Activated CD8-positive, alpha-beta memory T cell treated with anti-CD3 and anti-CD28 coated beads, Interleukin-2, amount 50 U/mL, for 4 hours (primary cell): ENCODE results near the gene SPTY2D1.
"Not testable (repeated sequence)": the region's sequence is repeated elsewhere in the genome, so short reads cannot be mapped to it uniquely, and the experiment has no call there.

ENCODE experiments used
- DNase-seq: peaks from one replicate; pipeline ENCODE4 v3.0.0-alpha.2; 2020

SPTY2D1 gene, protein sequence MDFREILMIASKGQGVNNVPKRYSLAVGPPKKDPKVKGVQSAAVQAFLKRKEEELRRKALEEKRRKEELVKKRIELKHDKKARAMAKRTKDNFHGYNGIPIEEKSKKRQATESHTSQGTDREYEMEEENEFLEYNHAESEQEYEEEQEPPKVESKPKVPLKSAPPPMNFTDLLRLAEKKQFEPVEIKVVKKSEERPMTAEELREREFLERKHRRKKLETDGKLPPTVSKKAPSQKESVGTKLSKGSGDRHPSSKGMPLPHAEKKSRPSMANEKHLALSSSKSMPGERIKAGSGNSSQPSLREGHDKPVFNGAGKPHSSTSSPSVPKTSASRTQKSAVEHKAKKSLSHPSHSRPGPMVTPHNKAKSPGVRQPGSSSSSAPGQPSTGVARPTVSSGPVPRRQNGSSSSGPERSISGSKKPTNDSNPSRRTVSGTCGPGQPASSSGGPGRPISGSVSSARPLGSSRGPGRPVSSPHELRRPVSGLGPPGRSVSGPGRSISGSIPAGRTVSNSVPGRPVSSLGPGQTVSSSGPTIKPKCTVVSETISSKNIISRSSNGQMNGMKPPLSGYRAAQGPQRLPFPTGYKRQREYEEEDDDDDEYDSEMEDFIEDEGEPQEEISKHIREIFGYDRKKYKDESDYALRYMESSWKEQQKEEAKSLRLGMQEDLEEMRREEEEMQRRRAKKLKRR

DNA sequence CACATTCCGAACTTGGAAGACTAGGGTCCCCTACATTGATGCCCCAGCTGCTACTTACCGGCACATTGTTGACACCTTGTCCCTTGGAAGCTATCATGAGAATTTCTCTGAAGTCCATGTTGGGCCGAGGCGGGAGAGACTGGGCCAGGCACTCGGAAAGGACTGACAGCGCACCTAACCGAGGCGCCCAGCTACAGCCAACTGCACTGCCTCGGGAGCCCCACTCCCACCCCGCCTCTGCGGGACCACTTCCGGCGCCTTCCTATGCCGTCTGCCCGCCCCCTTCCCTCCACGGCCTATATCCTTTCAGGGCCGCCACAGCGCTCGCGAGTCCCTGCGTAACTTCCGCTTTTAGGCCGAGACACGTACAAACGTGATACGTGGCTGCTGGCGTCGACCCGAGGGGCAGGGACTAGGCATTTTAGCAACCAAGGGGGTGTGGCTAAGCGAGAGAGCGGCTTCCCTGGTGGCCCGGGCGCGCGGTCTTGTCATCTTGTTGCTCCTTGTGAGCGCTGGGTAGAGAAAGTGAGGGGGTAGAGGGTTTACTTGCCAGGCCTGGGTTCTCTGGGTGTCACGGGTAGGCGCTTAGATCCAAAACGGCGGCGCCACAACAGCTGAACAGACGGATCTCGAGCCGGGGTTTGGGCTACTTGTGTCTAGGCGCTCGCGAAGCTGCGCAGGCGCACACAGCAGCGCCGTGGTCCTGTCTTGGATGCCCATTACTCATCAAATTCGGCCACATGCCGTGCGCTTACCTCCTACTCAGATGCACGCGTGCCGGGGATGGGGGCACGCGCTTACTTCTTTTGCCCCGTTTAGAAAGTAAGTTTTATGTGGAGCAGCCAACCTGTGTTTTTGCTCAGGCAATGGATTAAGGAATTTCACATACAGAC lies at the start of gene SPTY2D1:
Gene SPTY2D1, minus strand, starts transcription at position 203 of the 893 bp plus-strand sequence. Its CDS starts 85 bp downstream, at position 118.
- DNase-seq, result peak; percentile 96

DNA sequence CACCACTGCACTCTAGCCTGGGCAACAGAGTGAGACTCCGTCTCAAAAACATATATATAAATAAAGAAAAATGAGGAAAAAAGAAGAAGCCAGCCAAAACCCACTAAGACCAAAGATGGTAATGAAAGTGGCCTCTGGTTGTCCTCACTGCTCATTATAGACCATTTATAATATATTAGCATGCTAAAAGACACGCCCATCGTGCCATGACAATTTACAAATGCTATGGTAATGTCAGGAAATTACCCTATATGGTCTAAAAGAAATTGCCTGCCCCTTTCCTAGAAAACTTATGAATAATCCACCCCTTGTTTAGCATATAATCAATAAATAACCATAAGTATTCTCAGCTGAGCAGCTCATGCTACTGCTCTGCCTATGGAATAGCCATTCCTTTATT lies 48.3 kb upstream of the SPTY2D1 start:
- no peak for DNase-seq

DNA sequence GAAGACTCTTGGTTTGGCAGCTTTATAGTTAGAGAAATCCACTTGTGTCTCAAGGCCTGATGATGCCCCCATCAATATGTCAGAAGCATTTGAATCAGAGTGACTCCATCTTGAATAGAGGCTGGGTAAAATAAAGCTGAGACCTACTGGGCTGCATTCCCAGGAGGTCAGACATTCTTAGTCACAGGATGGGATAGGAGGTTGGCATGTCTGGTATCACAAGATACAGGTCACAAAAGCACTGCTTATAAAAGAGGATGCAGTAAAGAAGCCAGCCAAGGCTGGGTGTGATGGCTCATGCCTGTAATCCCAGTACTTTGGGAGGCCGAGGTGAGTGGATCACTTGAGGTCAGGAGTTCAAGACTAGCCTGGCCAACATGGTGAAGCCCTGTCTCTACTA lies 47.8 kb upstream of the SPTY2D1 start:
- DNase-seq, result not testable (repeated sequence)

DNA sequence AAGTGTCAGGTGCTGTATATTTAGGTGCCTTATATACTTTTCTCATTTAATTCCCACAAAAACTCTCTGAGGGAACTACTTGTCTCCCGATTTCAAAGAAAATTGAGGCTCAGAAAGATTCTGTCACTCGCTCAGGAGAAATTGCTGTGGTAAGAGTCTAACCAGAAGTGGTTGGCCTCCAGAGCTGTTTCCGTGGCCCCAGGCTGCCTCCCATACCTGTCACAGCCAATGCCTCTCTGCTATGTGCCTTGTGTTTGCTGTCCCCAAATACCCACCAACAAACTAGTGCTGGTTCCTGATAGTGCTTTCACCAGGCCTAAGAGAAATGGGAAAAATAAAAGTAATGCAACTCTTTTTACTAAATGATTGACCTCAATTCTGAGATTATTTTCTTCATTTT lies 43.4 kb upstream of the SPTY2D1 start:
- no peak for DNase-seq

DNA sequence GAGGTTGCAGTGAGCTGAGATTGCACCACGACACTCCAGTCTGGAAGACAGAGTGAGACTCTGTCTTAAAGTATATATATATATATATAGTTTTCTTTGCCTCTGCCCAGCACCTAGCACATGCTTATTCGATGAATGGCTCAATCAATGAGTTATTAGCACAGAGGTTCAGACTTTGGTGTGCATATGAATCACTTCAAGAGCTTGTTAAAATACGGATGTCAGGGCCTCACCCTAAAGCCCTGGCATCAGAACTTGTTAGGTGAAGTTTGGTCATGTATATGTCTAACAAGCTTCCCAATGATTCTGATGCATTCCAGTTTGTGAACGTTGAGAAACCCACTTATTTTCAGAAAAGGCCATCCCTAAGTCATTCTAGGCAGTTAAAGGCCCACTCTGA lies 42.7 kb upstream of the SPTY2D1 start:
- DNase-seq, result no peak

DNA sequence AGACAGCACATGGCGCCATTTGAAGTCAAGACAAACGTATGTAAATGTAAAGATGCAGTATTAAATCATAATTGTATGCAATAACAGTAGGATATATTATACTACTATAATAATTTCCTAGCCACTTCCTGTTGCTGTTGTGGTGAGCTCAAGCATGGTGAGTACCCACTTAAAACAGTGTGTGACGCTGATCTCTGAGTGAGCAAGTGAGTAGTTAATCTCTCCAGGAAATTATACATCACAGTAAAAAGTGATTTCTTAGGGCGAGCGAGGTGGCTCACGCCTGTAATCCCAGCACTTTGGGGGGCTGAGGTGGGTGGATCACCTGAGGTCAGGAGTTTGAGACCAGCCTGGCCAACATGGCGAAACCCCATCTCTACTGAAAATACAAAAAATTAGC lies 38.1 kb upstream of the SPTY2D1 start:
- DNase-seq, result peak; percentile 34

DNA sequence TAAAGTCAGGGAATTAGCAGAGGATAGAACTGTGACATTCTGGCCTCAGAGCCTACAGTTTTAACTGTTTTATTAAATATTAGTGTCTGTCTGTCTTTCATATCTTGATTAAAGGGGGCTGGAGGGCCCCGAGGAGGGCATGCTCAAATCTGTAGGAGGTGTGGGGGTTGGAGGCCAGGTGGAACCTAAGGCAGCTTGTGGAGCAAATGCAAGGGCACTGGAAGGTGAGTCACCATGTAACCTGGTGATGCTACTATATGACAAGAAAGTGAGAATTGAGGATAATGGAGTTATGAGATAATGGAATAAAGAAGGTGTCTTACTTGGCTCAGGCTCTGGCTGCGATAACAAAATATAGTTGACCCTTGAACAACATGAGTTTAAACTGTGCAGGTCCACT lies 37.1 kb upstream of the SPTY2D1 start:
- peak; percentile 36 for DNase-seq

DNA sequence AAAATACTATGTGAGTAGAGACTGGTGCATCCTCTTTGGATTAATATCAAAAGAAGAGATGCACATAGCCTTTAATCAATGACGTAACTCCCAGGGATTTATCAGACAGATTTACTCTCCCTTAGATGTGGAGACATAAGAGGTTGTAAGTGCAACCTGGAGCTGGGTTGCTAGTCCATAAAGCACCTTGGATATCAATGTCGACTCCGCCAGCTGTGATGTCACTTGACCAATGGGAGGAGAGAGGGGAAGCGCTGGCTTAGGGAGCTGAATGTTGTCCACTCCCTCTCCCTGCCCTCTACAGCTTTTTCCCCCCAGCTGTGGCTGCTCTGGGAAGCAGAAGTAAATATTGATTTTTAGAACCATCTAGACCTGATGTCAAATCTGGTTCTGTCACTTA lies 35.6 kb upstream of the SPTY2D1 start:
- DNase-seq, result no peak

DNA sequence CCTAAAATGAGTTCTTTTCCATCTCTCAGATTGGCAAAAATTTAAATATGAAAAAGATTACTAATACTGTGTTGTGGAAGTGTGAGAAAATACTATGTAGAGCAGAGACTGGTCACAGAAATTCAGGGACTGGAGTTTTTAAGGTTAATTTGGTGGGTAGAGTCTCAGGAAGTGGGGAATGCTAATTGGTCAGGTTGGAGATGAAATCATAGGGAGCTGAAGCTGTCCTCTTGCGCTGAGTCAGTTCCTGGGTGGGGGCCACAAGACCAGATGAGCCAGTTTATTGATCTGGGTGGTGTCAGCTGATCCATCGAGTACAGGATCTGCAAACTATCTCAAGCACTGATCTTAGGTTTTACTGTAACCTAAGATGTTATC lies 35.1 kb upstream of the SPTY2D1 start:
- DNase-seq, result peak; percentile 20

DNA sequence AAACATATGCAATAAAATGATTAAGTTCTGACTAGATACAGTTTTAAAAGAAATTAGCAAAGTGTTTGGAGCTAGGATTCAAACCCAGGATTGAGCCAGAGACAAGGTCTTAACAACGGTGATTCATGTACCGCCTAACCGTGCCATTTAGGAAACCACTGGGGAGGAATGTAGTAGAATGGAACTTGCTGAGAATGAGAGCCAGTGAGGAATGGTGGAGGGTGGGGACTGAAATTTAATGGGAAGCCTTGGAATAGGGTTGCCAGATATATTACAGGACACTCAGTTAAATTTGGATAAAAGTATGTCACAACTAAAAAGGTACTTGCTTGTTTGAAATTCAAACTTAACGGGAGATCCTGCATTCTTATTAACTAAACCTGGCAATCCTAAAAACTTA lies 34.0 kb upstream of the SPTY2D1 start:
- DNase-seq, result no peak

DNA sequence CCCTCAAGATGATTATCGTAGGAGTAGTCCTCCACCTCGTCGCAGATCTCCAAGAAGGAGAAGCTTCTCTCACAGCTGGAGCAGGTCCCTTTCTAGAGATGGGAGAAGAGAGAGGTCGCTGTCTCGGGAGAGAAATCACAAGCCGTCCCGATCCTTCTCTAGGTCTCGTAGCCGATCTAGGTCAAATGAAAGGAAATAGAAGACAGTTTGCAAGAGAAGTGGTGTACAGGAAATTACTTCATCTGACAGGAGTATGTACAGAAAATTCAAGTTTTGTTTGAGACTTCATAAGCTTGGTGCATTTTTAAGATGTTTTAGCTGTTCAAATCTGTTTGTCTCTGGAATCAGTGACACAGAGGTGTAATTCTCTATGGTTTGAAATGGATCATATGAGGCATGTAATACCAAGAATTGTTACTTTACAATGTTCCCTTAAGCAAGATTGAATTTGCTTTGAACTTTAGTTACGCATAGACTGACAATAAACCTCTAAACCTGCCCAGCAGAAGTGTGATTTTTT lies 31.3 kb upstream of the SPTY2D1 start:
- not testable (repeated sequence) for DNase-seq

DNA sequence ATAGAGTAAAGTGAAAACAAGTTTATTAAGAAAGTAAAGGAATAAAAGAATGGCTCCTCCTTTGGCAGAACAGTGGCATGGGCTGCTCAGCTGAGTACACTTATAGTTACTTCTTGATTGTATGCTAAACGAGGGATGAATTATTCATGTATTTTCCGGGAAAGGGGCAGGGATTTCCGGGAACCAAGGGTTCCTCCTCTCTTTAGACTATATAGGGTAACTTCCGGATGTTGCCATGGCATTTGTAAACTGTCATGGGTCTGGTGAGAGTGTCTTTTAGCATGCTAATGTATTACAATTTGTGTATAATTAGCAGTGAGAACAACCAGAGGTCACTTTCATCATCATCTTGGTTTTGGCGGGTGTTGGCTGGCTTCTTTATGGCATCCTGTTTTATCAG lies 23.5 kb upstream of the SPTY2D1 start:
- DNase-seq, result no peak

DNA sequence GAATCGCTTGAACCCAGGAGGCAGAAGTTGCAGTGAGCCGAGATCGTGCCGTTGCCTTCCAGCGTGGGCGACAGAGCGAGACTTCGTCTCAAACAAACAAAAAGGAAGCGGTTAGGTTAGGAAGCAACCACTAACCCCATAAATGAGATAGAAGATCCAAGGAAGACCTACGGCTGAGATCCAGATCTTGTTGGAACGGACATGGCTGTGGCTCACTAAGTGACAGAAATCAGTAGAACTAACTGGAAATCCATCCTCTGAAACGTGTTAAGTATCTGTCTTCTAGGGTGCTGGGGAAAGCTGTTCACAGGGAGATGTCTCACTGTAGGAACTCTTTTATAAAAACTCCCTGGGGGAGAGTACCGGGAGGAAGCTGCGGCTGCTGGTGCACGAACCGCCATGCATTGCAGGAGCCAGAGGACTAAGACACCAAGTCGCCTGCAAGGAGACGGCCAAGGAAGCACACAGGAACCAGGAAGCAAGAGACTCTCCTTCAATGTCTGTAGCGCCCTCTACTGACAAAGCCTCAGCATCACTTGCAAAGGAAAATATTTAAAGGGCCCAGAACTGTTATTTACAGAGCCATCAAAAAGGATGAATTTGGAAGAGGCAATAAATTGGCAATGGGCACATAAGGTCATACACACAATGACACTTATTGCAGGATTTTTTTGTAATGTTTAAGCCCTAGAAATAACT lies 16.9 kb upstream of the SPTY2D1 start:
- no peak for DNase-seq

DNA sequence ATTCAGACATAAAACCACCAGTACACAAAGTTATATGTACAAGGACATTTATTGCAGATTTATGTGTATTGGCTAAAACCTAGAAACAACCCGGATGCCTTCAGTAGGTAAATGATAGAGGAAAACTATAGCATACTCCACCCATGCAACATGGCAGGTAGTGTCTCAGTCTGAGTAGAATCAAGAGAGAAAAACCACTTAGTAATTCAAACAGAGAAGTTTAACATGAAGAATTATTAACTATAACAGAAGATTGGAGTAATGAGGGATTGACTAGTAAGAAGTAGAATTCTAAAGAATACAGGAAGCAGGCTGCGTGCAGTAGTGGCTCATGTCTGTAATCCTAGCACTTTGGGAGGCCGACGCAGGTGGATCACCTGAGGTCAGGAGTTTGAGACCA lies 16.2 kb upstream of the SPTY2D1 start:
- no peak for DNase-seq

DNA sequence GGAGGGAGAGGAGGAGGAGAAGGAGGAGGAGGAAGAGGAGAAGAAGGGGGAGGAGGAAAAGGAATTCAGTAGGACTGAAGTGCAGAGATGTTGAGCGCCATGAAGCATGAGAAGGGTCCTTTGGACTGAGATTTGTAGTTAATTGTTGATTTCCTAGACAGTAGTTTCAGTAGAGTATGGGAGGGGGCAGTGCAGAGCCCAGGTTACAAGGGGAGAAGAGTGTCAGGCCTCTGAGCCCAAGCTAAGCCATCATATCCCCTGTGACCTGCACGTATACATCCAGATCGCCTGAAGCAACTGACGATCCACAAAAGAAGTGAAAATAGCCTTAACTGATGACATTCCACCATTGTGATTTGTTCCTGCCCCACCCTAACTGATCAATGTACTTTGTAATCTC lies 8.9 kb upstream of the SPTY2D1 start:
- not testable (repeated sequence) for DNase-seq

DNA sequence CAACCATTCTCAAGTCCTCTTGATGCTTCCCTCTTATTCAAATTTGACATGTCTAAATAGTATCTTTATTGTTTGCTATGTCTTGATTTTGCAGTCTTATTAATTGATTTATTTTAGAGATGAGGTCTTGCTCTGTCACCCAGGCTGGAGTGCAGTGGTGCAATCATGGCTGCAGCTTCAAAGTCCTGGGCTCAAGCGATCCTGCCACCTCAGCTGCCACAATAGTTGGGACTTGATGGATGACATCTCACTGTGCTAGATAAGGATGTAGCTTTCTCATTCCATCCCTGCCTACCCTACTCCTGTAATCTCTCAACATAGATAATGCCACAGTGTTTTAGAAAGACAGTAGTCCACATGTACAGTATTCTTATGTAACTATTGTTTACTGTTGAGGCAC lies 7.5 kb upstream of the SPTY2D1 start:
- no peak for DNase-seq

DNA sequence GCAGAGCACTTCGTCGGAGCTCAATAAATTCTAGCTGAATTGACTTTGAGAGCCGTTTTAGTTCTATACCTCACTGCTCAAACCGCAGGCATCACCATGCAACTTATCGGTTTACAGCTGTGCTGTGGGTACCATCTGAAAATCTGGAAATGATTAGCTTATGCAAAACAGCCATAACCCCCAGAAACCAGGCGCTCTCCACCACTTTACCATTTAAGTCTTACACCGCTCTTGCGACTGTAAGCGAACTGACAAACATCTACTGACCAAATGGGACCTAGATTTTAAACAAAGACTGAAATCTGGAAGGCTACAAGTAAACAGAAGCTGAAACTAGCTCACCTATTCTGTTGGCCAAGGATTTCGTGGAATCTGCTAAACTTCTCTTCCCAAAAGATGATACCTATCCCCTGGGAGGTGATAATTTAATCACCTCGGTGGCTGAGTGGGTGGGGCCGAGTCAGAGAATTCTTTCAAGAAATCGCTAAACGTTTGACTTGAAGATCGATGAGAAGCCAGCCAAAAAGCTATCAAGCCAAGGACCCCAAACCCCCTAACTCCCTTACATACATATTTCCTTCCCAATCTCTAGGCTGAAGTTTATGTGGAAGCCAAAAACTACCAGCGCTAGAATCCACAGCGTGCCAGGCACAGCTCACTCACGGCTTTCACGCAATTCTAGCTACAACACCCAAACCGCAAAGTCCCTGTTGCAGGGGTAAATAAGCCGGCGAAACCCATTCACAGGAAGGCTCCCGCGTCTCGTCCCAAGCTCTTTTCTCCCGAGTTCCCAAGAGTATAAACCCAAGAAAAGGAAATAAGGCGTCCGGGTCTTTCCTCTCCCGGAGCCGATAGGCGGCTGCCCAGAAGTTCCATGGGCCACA lies 644 bp downstream of the SPTY2D1 start:
- DNase-seq, result no peak

DNA sequence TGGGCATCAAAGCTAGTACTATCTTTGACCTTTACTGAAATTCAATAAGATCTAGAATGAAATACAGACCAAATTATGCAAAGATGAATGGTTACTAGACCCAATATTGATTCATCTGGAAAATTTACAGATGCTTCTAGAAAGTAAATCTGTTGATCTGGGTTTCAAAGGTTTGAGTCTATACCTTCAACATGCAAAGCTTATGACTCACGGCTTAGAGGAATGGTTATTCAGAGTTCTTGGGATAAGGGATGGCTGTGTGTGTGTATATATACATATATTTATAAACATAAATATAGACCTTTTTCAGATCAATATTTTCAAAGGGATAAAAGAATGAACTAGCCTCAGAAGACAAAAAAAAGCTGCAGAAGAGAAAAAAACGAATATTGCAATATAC lies 1.3 kb downstream of the SPTY2D1 start:
- no peak for DNase-seq

DNA sequence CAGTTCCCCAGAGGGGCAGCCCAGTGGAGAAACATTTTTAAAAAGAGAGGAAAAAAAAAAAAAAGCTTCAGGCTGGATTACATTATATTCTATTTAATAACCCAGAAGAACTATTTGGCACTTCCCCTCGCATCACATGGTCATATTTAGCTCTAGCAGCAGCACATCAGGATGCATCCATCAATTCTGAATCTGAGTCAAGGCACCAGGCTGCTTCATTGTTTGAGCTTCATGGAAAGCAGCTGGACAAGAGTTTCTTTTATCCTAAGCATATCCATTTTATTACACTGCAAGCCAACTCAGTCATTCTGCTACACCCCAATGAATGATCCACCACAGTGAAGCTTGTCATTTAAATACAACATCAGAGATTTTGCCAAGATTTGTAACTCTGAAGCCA lies 10.0 kb downstream of the SPTY2D1 start:
- no peak for DNase-seq

DNA sequence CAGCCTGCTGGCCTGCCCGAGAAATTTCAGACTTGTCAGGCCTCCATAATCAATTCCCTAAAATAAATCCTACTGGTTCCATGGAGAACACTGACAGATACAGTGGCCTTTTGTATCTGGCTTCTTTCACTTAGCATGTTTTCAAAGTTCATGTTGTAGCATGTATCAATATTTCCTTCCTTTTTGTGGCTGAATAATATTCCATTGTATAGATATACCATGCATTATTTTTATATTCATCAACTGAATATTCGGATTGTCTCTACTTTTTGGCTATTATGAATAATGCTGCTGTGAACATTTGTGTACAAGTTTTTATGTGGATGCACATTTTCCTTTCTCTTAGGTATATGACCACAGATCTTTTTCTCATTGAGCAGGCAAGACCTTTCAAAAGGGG lies 10.4 kb downstream of the SPTY2D1 start:
- no peak for DNase-seq

DNA sequence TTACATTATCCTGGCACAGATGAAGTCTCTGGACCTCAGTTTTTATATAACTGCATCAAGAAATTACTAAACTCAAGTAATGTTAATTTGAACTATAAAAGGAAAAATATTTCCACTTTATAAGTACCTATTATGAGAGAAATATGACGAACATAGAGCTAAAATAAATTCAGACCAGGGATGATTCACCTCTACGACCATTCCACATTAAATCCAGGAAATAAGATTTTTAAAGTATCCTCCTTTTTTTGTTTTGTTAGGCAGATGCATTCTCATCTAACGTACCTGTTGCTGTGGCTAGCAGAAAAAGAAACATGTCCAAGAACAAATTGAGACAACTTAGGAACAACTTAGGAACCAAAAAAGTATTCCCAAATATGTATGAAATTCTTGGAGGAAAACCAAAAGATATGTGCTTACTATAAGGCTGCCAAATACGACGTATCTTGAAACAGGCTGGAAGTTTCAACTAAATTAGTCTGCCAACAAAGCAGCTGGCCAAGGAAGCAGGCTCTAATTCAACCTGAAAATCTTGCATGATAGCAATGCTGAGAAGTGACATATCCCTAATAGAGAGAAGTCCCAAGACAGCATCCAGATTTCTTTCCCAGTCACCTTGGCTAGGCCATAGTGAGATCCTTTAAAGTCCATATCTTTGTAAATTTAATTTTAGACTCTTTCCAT lies 15.7 kb downstream of the SPTY2D1 start:
- no peak for DNase-seq
